ENCODE data around the gene NEMF.
"Not testable (repeated sequence)": the region's sequence is repeated elsewhere in the genome, so short reads cannot be mapped to it uniquely, and the experiment has no call there.

The NEMF gene

DNA sequence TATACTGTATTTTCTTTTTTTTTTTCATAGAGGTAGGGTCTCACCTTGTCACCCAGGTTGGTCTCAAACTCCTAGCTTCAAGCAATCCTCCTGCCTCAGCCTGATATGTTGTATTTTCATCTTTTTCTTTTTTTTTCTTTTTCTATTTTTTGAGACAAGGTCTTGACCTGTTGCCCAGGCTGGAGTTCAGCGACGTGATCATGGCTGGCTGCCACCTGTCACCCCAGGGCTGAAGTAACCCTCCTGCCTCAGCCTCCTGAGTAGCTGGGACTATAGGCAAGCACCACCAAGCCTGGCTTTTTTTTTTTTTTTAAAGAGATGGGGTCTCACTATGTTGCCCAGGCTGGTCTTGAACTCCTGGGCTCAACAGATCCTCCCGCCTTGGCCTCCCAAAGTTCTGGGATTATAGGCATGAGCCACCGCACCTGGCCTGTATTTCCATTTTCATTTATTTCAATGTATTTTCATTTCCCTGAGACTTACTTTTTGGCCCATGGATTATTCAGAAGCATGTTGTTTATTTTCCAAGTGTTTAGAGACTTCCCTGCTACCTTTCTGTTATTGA is 24.1 kb upstream of the NEMF start:
- no peak for DNase-seq (ENCODE audit: low read depth)

DNA sequence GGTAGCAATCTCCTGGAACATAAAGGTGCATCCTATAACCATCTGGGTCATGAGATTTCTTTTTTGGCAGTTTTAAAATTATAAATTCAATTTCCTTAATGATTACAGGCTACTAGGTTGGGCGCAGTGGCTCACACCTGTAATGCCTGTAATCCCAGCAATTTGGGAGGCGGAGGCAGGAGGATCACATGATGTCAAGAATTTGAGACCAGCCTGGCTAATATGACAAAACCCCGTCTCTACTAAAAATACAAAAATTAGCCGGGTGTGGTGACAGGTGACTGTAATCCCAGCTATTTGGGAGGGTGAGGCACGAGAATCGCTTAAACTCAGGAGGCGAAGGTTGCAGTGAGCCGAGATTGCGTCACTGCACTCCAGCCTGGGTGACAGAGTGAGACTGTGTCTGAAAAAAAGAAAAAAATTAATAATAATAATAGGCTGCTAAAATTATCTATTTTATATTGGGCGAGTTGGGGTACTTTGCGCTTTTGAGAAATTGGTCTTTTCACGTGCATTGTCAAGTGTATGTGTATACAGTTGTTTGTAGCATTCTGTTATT is 23.1 kb upstream of the NEMF start:
- DNase-seq (ENCODE audit: low read depth) = no peak

DNA sequence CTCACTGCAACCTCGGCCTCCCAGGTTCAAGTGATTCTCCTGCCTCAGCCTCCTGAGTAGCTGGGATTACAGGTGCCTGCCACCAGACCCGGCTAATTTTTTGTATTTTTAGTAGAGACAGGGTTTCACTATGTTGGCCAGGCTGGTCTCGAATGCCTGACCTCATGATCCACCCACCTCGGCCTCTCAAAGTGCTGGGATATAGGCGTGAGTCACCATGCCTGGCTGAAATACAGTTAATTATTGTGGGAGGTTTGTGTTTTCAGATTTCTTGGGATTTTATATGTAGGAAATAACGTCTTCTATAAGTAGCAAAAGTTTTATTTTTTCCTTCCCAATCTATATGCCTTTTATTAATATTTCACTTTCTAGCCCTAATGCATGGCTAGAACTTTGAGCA is 21.0 kb upstream of the NEMF start:
- not testable (repeated sequence) for DNase-seq (ENCODE audit: low read depth)

DNA sequence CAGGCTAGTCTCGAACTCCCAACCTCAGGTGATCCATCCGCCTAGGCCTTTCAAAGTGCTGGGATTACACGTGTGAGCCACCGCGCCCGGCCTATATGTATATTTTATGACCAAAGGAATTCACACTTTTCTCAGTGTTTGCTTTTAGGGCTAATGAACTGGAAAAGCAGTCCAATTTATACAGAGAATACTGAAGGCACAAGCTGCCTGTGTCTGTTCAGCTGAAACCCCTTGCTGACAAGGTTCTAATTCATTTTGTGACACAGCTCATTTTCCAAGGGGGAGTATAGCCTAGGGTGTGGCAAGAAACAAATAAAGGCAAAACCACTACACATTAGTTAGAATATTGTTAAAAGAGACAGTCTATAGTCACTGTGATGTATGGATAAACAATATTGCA is 18.3 kb upstream of the NEMF start:
- DNase-seq (ENCODE audit: low read depth) = no peak

DNA sequence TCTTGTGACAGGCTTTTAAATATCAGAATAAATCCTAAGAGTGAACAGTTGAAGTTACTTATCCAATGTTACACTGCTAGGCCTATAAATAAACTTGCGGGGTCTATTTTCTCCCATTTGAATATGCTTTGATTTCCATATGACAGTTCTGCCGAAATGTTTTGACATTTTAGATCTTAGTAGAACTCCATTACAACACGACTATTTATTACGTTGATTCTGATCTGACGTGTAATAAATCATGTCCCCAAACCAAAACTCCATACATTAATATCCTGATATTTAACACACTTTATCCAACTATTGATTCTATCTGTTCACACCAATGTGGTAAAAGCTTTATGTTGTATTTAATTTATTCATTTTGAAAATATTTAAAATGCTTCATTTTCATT is 16.1 kb upstream of the NEMF start:
- DNase-seq (ENCODE audit: low read depth) = no peak

DNA sequence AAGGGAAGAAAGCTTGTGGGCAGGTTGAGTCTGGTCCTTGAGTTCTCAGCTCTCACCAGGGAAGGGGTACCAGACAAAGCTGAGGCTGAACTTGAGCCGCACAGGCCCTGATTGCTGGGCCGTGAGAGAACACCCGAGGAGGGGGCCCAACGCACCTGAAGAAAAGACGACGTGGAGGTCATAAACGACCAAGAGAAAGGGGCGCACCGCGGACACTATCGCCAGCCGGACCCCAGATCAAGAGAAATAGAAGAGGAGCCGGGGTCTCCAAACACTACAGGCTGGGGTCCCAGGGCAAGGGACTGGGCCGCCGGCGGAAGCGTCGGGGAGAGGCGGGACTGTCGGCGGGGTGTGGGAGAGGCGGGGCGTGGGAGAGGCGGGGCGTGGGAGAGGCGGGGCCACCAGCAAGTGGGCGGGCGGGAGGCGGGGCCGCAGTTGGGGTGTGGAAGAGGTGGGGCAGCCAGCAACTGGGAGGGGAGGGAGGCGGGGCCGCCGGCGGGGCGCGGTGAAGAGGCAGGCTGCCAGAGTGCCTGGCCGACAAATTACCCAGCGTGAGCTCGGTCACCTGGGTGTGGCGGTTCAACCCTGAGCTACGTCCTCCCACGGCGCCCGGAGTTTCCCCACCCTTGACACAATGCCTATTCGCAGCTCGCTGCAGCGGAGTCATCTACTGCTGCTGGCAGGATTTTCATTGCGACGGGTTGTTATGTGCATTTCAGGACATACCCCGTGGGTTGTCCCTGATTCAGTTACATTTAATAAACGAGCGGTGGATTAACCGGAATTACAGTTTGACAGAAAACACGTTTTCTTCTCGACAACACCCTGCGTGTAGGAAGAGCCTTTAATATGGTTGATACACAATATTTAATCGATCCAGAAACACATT is 15.5 kb upstream of the NEMF start:
- DNase-seq (ENCODE audit: low read depth) = peak; percentile 89

- peak; percentile 44 for DNase-seq (ENCODE audit: low read depth)
Measured at GRCh38 chr14:49865431-49865859, 12.9 kb upstream of the NEMF start.

- DNase-seq (ENCODE audit: low read depth) = no peak
Measured at GRCh38 chr14:49863487-49864281, 11.1 kb upstream of the NEMF start.

DNA sequence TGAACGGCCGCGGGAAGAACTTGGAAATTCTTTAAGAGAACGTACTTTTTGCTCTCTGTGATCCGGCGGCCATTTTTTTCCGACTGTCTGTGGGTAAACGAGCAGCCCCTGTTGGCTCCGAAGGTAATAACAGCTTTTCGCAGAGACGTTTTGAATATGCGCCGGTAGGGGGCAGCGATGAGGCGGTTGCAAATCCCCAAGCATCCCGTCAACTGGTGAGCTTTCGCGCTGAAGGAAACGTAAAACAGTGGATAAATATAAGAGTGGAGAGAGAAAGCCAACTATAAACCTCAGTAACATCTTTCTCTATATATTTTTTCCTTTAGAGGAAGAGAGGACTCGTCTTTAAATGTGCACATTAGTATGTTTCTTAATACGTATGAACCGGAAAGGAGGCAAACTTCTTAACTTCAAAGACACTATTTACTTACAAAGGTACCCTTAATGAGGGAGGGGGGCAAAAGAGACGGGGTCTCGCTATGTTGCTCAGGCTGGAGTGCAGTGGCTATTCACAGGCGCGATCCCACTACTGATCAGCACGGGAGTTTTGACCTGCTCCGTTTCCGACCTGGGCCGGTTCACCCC is 9.6 kb upstream of the NEMF start:
- DNase-seq (ENCODE audit: low read depth) = peak; percentile 80

- peak; percentile 88 for DNase-seq (ENCODE audit: low read depth)
Measured at GRCh38 chr14:49861699-49862088, 9.1 kb upstream of the NEMF start.

DNA sequence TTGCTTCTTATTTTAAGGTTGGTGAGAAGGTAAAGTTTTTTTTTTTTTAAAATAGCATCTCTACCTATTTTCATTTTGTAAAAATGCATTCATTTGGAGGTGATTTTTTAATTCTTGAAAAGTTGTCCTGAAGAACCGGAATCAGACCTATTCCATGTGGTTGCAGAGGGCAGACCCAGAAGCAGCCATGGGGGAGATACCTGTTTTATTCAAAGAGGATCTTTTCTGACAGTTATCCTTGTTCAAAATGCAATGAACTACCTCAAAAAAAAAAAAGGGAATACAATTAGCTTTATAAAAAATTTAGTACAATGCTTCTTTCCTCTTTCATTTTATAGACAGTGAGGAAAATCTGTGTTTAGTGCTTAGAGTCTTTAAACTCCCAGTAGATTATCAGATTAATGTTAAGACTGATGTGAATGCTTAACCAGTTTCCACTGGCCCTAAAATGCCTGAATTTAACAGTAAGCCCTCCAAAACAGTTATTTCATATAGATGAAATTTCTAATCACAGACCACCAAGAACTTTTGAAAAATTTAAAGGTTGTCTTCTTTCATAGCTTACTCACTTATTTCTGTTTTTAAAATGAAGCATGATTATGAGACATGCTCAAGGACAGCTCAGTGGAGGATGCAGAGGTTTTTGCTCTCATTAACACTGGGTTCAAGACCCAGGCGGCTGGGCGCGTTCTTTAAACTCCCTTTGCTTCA is 8.6 kb upstream of the NEMF start:
- no peak for DNase-seq (ENCODE audit: low read depth)

- DNase-seq (ENCODE audit: low read depth) = no peak
Measured at GRCh38 chr14:49858383-49858782, 5.8 kb upstream of the NEMF start.

- DNase-seq (ENCODE audit: low read depth) = no peak
Measured at GRCh38 chr14:49857427-49858003, 4.9 kb upstream of the NEMF start.

DNA sequence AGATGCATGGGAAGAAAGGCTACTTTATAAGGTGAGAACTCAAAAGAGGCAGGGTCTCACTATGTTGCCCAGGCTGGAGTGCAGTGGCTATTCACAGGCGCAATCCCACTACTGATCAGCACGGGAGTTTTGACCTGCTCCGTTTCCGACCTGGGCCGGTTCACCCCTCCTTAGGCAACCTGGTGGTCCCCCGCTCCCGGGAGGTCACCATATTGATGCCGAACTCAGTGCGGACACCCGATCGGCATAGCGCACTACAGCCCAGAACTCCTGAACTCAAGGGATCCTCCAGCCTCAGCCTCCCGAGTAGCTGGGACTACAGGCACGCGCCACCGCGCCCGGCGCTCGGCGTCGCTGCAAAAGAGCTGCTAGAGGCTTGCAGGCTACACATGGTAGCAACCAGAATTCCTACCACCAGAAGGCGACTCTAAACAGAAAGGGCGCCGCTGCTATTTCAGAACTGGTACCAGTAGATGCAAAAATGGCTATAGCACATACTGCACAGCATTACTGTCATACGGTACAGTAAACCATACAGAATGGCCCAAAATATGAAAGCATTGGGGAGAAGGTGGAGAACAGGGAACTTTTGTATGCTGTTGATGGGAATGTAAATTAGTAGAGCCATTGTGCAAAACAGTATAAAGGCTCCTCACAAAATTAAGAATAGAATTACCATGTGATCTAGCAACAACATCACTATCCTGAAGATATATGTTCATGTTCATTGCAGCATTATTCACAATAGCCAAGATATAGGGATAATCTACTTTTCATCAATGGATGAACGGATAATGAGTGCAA is 1.2 kb upstream of the NEMF start:
- DNase-seq (ENCODE audit: low read depth) = peak; percentile 83

DNA sequence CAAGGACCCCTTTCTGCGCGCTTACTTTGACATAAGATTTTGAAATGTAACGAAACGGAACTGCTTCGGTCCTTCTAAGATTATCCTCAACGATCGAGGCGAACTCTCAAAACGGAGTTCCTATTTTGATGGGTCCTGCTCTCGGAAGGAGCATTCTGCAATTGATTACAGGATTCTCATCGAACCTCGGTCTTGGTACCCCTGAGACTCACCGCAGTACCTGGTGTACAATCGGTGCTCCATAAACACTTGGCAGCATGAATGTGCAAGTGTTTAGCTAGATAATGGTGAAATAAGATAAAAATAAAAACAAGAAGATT is 530 bp upstream of the NEMF start:
- no peak for DNase-seq (ENCODE audit: low read depth)

GRCh38 chr14:49851813-49852212 is 775 bp downstream of the NEMF start:
- DNase-seq (ENCODE audit: low read depth) = no peak

DNA sequence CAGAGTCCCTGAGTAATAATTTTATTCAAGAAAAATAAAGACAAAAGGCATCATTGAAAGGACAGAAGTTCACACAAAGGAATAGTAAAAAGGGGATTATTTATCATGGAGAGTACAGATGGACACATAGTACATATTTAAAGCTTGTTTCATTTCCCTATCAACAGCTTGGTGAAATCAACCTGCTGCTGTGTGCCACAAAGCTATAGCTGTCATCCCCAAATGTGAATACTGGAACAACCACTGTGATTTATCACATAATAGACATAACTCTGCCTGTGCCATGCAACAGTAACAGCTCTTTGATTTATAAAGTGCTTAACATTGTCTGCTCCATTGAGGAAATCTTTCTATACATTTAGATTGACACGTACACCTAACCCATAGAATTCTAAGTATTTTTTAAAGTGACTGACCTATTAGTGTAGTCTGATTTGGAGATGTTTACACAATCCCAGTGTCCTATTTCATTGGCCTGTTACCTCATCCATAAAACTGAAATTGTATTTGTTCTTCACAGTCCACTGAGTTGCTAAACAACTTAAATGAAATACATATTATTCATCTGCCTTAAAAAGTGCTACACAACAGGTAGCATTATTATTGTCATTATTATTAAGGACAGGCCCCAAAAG is 3.3 kb downstream of the NEMF start:
- DNase-seq (ENCODE audit: low read depth) = no peak

- no peak for DNase-seq (ENCODE audit: low read depth)
Measured at GRCh38 chr14:49828640-49829039, 23.9 kb downstream of the NEMF start.

- DNase-seq (ENCODE audit: low read depth) = no peak
Measured at GRCh38 chr14:49820176-49820575, 32.4 kb downstream of the NEMF start.

- no peak for DNase-seq (ENCODE audit: low read depth)
Measured at GRCh38 chr14:49816844-49817243, 35.7 kb downstream of the NEMF start.
